Activated naive CD8-positive, alpha-beta T cell treated with anti-CD3 and anti-CD28 coated beads, Interleukin-2, amount 10 ng/mL, durations not matched to agents 7 days and 5 days (primary cell): ENCODE measurements around the gene COLEC12. TPM values are rescaled to one million over a fixed set of nuclear protein-coding genes. Genes with fewer than 3 reads are reported as not detected.

Experiments used
- ATAC-seq: fragments of 150-1000 bp; cut with Tn5 transposase; one replicate; pipeline ENCODE4 v1.10.0; 2021; ENCODE audit warnings: low read depth, moderate library complexity
- POLR2A ChIA-PET: fragments of 350-600 bp; sonication (Branson Sonifier 250); formaldehyde crosslinking; loops from one replicate; lab custom pipeline; 2021; ENCODE audit warnings: antibody characterized with exemption; lab: Charles Lee
- DNase-seq: peaks from one replicate; pipeline ENCODE4 v3.0.0; 2021
- H3K27ac Mint-ChIP-seq: one replicate; pipeline ENCODE4 v1.8.0; 2022; ENCODE audit warnings: mild to moderate bottlenecking, mixed read lengths
- H3K27me3 Mint-ChIP-seq: one replicate; pipeline ENCODE4 v1.8.0; 2022; ENCODE audit warnings: mild to moderate bottlenecking, moderate library complexity, mixed read lengths
- H3K36me3 Mint-ChIP-seq: one replicate; pipeline ENCODE4 v1.8.0; 2021; ENCODE audit warnings: mild to moderate bottlenecking, mixed read lengths
- H3K4me1 Mint-ChIP-seq: one replicate; pipeline ENCODE4 v1.8.0; 2021; ENCODE audit warnings: mixed read lengths
- H3K4me3 Mint-ChIP-seq: one replicate; pipeline ENCODE4 v1.8.0; 2022; ENCODE audit warnings: mild to moderate bottlenecking, moderate library complexity, mixed read lengths
- H3K9me3 Mint-ChIP-seq: one replicate; pipeline ENCODE4 v1.8.0; 2021; ENCODE audit warnings: mixed read lengths
- total RNA-seq, 2 experiments: library from RNA; stranded (reverse); gene quantifications; one replicate each; pipeline ENCODE4 v1.2.3, GENCODE V29; 2021

Gene COLEC12
- total RNA-seq, 2 experiments from 2014 or later: 0.06 to 0.11 TPM

- Mint-ChIP-seq H3K27me3 (peaks cover 3% of the 10 kb centered on the region), H3K36me3 (no peaks in the 10 kb centered on the region), H3K9me3 (no peaks in the 10 kb centered on the region), H3K4me3 (no peak overlapping the region), H3K4me1 (no peaks in the 10 kb centered on the region), H3K27ac (no peak overlapping the region)
- DNase-seq: no peak
- ATAC-seq: no peak
- POLR2A ChIA-PET: no interaction called here
These were observed 134.8 kb downstream of the COLEC12 start for GRCh38 chr18:365651-366050.

DNA sequence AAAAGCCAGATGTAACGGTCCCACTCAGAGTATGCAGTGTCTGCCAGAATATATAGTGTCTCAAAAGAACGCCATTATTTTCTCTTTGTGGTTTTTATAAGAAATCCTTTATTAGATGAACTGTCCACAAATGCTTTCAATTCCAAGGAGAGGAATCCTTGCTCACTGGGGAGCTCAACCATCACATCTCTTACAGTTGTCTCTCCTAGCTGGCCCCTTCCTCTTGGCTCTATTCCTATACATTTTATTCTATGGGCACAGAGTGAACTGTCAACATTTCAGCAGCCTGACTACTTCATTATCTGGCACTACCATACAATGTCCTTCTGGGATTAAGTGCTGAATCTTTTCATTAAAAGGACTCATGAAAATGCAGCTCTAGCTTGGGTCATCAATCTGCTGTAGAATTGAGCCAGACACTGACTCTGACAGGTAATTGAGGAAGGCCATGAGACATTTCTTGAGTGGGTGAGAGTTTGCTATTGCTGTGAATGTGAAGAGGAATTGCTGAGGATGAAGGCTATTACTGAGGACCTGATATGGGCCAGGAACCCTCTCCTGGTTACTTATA lies 136.2 kb downstream of the COLEC12 start:
- DNase-seq (no peak), ATAC-seq (no peak)
- H3K4me3 Mint-ChIP-seq: no peak overlapping the region
- no peaks in the 10 kb centered on the region for H3K9me3 Mint-ChIP-seq
- no peaks in the 10 kb centered on the region for H3K36me3 Mint-ChIP-seq
- peaks cover 3% of the 10 kb centered on the region for H3K27me3 Mint-ChIP-seq
- no peaks in the 10 kb centered on the region for H3K4me1 Mint-ChIP-seq
- no peak overlapping the region for H3K27ac Mint-ChIP-seq
- POLR2A ChIA-PET: no interaction called here

DNA sequence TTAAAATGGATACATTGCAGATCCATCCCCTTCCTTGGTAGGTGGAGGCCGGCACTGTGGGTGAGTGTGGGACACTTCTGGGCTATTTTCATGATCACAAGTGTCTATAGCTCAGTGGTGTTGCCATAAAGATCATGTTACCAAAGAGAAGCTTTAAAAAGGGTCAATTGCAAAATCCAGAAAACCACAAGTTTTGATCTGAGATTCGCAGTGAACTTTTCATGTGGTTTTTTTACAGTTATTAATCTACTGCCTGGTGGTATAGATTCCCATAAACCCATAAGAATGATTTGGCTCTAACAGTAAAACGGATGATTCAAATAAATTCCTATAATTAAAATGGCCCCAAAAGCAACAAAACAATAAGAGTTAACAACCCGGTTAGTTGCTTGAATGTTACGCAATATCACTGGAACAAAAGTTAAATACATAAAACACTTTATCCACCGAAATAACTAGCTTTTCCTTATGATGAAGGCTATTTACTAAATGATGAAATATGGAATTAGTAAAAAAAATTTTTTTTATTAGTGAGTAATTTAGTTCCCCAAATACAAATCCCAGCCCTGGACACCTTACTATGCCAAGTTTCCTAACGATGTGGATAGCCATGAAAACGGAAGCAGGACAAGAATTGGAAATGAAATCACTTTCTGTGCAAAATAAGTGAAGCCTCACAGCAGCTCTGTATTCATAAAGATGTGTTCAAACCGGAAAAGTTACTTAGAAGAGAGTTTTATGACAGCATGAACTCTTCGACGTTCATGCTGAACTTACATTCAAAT lies 137.0 kb downstream of the COLEC12 start:
- DNase-seq (no peak), ATAC-seq (no peak)
- H3K9me3 Mint-ChIP-seq: no peaks in the 10 kb centered on the region
- H3K4me3 Mint-ChIP-seq: no peak overlapping the region
- H3K27me3 Mint-ChIP-seq: peaks cover 3% of the 10 kb centered on the region
- no peaks in the 10 kb centered on the region for H3K4me1 Mint-ChIP-seq
- no peaks in the 10 kb centered on the region for H3K36me3 Mint-ChIP-seq
- no peak overlapping the region for H3K27ac Mint-ChIP-seq
- POLR2A ChIA-PET: no interaction called here

- no peak for ATAC-seq
- H3K9me3 Mint-ChIP-seq: no peaks in the 10 kb centered on the region
These were observed 137.9 kb downstream of the COLEC12 start for GRCh38 chr18:362311-363290.

GRCh38 chr18:361941-362310 lies 138.6 kb downstream of the COLEC12 start:
- no peaks in the 10 kb centered on the region for H3K4me1 Mint-ChIP-seq
- H3K4me3 Mint-ChIP-seq: no peak overlapping the region
- H3K27me3 Mint-ChIP-seq: peaks cover 3% of the 10 kb centered on the region
- no peaks in the 10 kb centered on the region for H3K36me3 Mint-ChIP-seq
- no peak overlapping the region for H3K27ac Mint-ChIP-seq
- ATAC-seq (no peak), DNase-seq (no peak)
- H3K9me3 Mint-ChIP-seq: no peaks in the 10 kb centered on the region
- POLR2A ChIA-PET: no interaction called here

More at GRCh38 chr18:362311-363290, 137.9 kb downstream of the COLEC12 start:
- Mint-ChIP-seq H3K27ac (no peak overlapping the region), H3K36me3 (no peaks in the 10 kb centered on the region), H3K27me3 (peaks cover 3% of the 10 kb centered on the region), H3K4me1 (no peaks in the 10 kb centered on the region), H3K4me3 (no peak overlapping the region)
- POLR2A ChIA-PET: no interaction called here
- DNase-seq: no peak

DNA sequence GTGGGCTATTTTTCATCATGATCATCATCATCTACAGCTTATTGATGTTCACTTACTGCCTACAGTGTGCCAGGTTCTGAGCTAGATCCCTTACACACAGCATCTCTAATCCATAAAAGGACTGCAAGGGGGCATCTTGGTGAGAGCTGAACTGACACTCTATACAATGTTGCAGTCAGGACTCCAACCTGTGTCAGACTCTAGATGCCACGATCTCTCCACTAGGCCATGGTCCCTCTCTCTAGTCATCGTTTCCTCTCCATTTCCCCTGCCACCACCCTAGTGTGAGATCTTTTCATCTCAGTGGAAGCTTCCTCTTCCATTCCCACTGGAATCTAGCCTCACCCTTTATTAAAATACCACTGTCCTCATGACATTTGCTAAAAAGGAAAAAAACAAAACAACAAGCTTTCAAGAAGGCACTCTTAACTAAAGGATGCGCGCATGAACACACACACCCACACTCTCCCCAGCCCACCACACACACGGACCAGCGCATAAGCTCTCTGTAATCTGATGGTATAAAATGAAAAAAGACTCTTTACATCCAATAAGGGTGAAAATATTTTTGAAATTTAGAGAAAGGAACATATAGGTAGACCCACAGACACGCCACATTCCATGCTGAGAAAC lies 139.3 kb downstream of the COLEC12 start:
- no peak for ATAC-seq
- Mint-ChIP-seq H3K4me3 (no peak overlapping the region), H3K9me3 (no peaks in the 10 kb centered on the region), H3K36me3 (no peaks in the 10 kb centered on the region), H3K27me3 (peaks cover 5% of the 10 kb centered on the region), H3K27ac (no peak overlapping the region), H3K4me1 (no peaks in the 10 kb centered on the region)
- DNase-seq: no peak
- POLR2A ChIA-PET: no interaction called here

DNA sequence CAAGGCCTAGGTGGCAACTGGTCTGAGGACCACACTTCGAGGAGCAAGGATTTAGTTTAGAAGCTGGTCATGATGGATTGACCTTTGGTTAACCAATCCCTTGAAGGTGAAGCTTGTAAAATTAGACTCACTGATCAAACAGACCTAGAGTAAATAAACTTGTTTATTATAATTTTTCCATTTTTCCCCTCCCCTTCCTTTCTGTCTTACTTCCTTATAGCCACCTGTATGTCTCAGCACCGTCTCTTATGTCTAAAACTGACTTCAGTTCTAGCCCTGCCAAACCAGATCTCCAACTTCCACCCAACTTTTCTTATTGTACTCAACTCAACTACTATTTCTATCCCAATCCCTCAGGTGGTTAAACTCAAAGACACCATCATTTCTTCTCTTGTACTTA lies 139.8 kb downstream of the COLEC12 start:
- POLR2A ChIA-PET: no interaction called here
- no peaks in the 10 kb centered on the region for H3K4me1 Mint-ChIP-seq
- no peak overlapping the region for H3K4me3 Mint-ChIP-seq
- H3K27ac Mint-ChIP-seq: no peak overlapping the region
- no peaks in the 10 kb centered on the region for H3K9me3 Mint-ChIP-seq
- ATAC-seq (no peak), DNase-seq (no peak)
- H3K36me3 Mint-ChIP-seq: no peaks in the 10 kb centered on the region
- peaks cover 5% of the 10 kb centered on the region for H3K27me3 Mint-ChIP-seq

DNA sequence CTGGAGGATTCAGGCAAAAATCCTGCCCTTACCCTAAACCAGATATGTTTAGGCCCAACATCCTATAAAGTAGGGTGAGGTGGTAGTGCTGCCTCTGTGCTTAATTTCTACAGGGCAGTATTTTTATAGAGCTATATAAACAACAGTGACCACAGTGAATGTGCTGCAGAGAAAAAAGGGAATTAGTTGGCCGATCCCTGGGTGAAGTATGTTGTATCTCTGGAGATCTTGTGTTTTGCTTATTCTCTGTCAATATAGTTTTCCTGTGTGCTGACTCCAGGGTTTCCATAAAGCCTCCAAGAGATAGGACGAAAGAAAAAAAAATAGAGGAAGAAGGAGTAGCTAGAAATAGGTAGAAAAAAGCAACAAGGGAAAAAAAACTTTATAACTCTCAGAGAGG lies 143.7 kb downstream of the COLEC12 start:
- ATAC-seq (no peak), DNase-seq (no peak)
- Mint-ChIP-seq H3K36me3 (no peaks in the 10 kb centered on the region), H3K27me3 (peaks cover 12% of the 10 kb centered on the region), H3K4me3 (no peak overlapping the region), H3K27ac (no peak overlapping the region), H3K9me3 (no peaks in the 10 kb centered on the region), H3K4me1 (no peaks in the 10 kb centered on the region)
- POLR2A ChIA-PET: no interaction called here

DNA sequence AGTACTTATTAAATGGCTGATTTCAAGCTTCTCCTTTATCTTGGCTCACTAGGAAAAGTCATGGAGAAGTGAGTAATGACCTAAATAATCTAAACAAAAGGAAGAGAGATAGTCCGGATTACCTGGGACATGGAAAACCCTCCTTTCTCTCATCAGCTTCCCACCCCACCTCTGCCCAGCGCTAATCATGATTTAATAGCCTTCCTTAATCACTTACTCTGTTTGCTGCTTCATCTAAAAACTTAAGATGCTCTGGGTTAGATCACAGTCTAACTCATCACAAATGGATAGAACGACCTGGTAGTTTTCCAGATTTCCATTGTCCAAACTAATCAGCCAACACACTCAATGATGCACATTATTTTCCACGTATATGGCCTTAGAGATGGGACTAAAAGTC lies 144.8 kb downstream of the COLEC12 start:
- no peak for DNase-seq
- Mint-ChIP-seq H3K27me3 (peaks cover 16% of the 10 kb centered on the region), H3K9me3 (no peaks in the 10 kb centered on the region), H3K27ac (no peak overlapping the region), H3K4me3 (no peak overlapping the region), H3K4me1 (no peaks in the 10 kb centered on the region), H3K36me3 (no peaks in the 10 kb centered on the region)
- ATAC-seq: no peak
- POLR2A ChIA-PET: no interaction called here

DNA sequence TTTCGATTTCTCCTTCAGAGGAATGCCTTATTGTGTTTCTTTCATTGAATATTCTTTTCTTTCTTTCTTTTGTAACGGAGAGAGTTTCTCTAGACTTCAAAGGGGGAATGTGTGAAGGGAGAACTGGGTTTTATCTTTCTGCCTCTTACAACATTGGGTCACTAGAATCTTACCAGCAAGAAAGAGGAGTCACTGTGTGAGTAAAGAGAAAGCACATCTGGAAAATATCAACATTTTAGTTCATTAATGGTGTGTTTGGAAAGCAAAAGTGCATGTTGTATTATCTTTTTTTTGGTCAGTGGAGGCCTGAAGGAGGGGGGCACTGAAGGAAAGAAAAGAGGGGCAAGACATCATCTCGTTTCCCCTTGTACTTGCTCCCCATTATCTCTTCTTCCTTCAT lies 146.0 kb downstream of the COLEC12 start:
- no peak for ATAC-seq
- no peaks in the 10 kb centered on the region for H3K36me3 Mint-ChIP-seq
- POLR2A ChIA-PET: no interaction called here
- no peak overlapping the region for H3K4me3 Mint-ChIP-seq
- H3K9me3 Mint-ChIP-seq: no peaks in the 10 kb centered on the region
- H3K27me3 Mint-ChIP-seq: peaks cover 16% of the 10 kb centered on the region
- no peak overlapping the region for H3K27ac Mint-ChIP-seq
- no peak for DNase-seq
- no peaks in the 10 kb centered on the region for H3K4me1 Mint-ChIP-seq

- Mint-ChIP-seq H3K9me3 (no peaks in the 10 kb centered on the region), H3K27me3 (peaks cover 16% of the 10 kb centered on the region), H3K4me1 (no peaks in the 10 kb centered on the region), H3K36me3 (no peaks in the 10 kb centered on the region), H3K4me3 (no peak overlapping the region), H3K27ac (no peak overlapping the region)
- DNase-seq (no peak), ATAC-seq (no peak)
- POLR2A ChIA-PET: no interaction called here
These were observed 146.5 kb downstream of the COLEC12 start for GRCh38 chr18:354003-354402.

DNA sequence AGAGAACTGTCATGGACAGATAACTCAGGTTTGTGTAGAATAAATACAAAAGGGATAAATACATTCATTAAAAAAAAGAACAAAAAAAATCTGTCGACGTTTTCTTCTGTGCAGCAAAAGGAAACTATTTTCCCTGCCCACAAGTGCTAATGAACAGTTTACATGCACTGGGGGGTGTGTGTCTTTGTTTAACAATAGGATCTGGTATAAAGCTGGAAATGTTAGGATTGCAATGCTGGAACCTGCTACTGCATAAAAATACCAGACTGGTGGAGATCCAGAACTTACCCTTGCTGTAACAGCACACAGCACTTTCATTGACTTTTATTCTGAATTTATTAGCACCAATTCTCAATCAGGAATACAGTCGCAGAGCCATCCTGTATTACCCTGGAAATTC lies 148.1 kb downstream of the COLEC12 start:
- H3K9me3 Mint-ChIP-seq: no peaks in the 10 kb centered on the region
- H3K36me3 Mint-ChIP-seq: no peaks in the 10 kb centered on the region
- peaks cover 18% of the 10 kb centered on the region for H3K27me3 Mint-ChIP-seq
- POLR2A ChIA-PET: no interaction called here
- no peak for DNase-seq
- ATAC-seq: no peak
- H3K4me3 Mint-ChIP-seq: no peak overlapping the region
- no peak overlapping the region for H3K27ac Mint-ChIP-seq
- H3K4me1 Mint-ChIP-seq: no peaks in the 10 kb centered on the region

DNA sequence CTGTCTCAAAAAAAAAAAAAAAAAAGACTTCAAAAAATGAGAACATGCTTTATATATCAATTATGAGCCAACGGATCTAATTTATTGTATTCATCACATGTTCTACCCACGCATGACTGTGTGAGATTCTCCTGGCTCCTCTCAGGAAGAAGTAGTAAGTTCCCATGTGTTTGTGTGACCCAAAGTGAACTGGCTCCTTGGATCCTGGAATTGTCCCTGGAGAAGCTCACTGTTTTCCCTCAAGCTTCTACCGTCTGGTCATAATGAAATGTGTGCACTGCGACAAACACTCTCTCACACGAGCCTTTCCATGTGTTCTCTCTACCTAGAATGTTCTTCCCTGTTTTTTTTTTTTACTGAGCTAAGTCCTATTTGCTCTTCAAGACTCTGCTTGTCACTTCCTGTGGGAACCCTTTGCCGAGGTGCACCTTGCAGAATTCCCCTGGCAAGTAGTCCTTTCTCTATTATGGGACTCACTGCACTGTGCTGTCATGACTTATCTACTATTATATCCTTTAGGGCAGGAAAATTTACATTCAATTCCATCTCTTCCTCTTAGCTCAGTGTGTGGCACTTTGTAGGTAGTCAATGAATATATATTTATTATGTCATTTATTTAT lies 149.4 kb downstream of the COLEC12 start:
- POLR2A ChIA-PET: no interaction called here
- no peak overlapping the region for H3K4me3 Mint-ChIP-seq
- peaks cover 20% of the 10 kb centered on the region for H3K27me3 Mint-ChIP-seq
- no peaks in the 10 kb centered on the region for H3K9me3 Mint-ChIP-seq
- H3K4me1 Mint-ChIP-seq: no peaks in the 10 kb centered on the region
- DNase-seq (no peak), ATAC-seq (no peak)
- H3K36me3 Mint-ChIP-seq: no peaks in the 10 kb centered on the region
- no peak overlapping the region for H3K27ac Mint-ChIP-seq
